TTC549 (cell line): ENCODE results near the gene GTF3C2.

Experiments
- FAIRE-seq: peaks from 2 replicates; lab custom pipeline; 2012; peaks lifted over from hg19 to GRCh38; lab: Jason Lieb, UNC

GTF3C2 gene

GRCh38 chr2:27297195-27297594 is 59.4 kb downstream of the GTF3C2 start:
- FAIRE-seq, result no peak

GRCh38 chr2:27296481-27296880 is 60.1 kb downstream of the GTF3C2 start:
- no peak for FAIRE-seq

GRCh38 chr2:27294928-27295327 is 61.6 kb downstream of the GTF3C2 start:
- no peak for FAIRE-seq

- no peak for FAIRE-seq
Measured at GRCh38 chr2:27291865-27292264, 64.7 kb downstream of the GTF3C2 start.

GRCh38 chr2:27290549-27290948 is 66.0 kb downstream of the GTF3C2 start:
- no peak for FAIRE-seq

- FAIRE-seq, result no peak
Measured at GRCh38 chr2:27288610-27289009, 68.0 kb downstream of the GTF3C2 start.

GRCh38 chr2:27285481-27285880 is 71.1 kb downstream of the GTF3C2 start:
- no peak for FAIRE-seq

GRCh38 chr2:27284996-27285395 is 71.6 kb downstream of the GTF3C2 start:
- no peak for FAIRE-seq

GRCh38 chr2:27282892-27283291 is 73.7 kb downstream of the GTF3C2 start:
- no peak for FAIRE-seq

- no peak for FAIRE-seq
Measured at GRCh38 chr2:27281855-27282559, 74.6 kb downstream of the GTF3C2 start, which contains the start of gene TRIM54. Gene TRIM54 (plus strand): TSS chr2:27282429. CDS start chr2:27282732, 303 bp downstream.

GRCh38 chr2:27281442-27281841 is 75.1 kb downstream of the GTF3C2 start:
- FAIRE-seq, result no peak

- no peak for FAIRE-seq
Measured at GRCh38 chr2:27280826-27281225, 75.7 kb downstream of the GTF3C2 start.

- FAIRE-seq, result no peak
Measured at GRCh38 chr2:27278010-27278409, 78.6 kb downstream of the GTF3C2 start.
